HG03354 (cell line): Measurements from ENCODE around the gene MYG1.
A peak's percentile ranks its signal among the peaks of the same experiment; 100 is the strongest.
"Not testable (repeated sequence)": the region's sequence is repeated elsewhere in the genome, so short reads cannot be mapped to it uniquely, and the experiment has no call there.

Experiments
- ATAC-seq: cut with Tn5 transposase; IDR thresholded peaks from one replicate; pipeline ENCODE4 v1.9.1; 2021; ENCODE audit warnings: mild to moderate bottlenecking; ENCODE audit not compliant: unreplicated experiment, poor library complexity, severe bottlenecking

The MYG1 gene

GRCh38 chr12:53324779-53325510 lies 25.4 kb downstream of the MYG1 start:
- peak; percentile 55 for ATAC-seq

GRCh38 chr12:53325511-53326061 lies 26.1 kb downstream of the MYG1 start:
- no peak for ATAC-seq

GRCh38 chr12:53326460-53327185 lies 27.1 kb downstream of the MYG1 start:
- ATAC-seq = no peak

GRCh38 chr12:53327435-53328042 lies 28.0 kb downstream of the MYG1 start:
- ATAC-seq = no peak

GRCh38 chr12:53328043-53328435 lies 28.5 kb downstream of the MYG1 start:
- no peak for ATAC-seq

- no peak for ATAC-seq
Observed at GRCh38 chr12:53330671-53331070, 31.2 kb downstream of the MYG1 start.

- not testable (repeated sequence) for ATAC-seq
Observed at GRCh38 chr12:53332339-53332738, 32.8 kb downstream of the MYG1 start.

GRCh38 chr12:53332744-53333143 lies 33.2 kb downstream of the MYG1 start:
- no peak for ATAC-seq

GRCh38 chr12:53333289-53333688 lies 33.8 kb downstream of the MYG1 start:
- ATAC-seq = no peak

GRCh38 chr12:53333845-53334244 lies 34.4 kb downstream of the MYG1 start:
- ATAC-seq = no peak

GRCh38 chr12:53334822-53335221 lies 35.3 kb downstream of the MYG1 start:
- ATAC-seq = no peak

GRCh38 chr12:53336181-53336681 lies 36.7 kb downstream of the MYG1 start, which contains the start of gene SP7:
Gene SP7 (minus strand): TSS chr12:53336354. CDS start chr12:53335646, 708 bp downstream.
- ATAC-seq = no peak

GRCh38 chr12:53338017-53338416 lies 38.5 kb downstream of the MYG1 start:
- no peak for ATAC-seq

- no peak for ATAC-seq
Observed at GRCh38 chr12:53338916-53339315, 39.4 kb downstream of the MYG1 start.

- ATAC-seq = no peak
Observed at GRCh38 chr12:53340398-53340797, 40.9 kb downstream of the MYG1 start.

- ATAC-seq = no peak
Observed at GRCh38 chr12:53343449-53343848, 44.0 kb downstream of the MYG1 start.

- ATAC-seq = no peak
Observed at GRCh38 chr12:53343969-53344368, 44.5 kb downstream of the MYG1 start.

GRCh38 chr12:53344487-53344823 lies 45.0 kb downstream of the MYG1 start:
- no peak for ATAC-seq

GRCh38 chr12:53344824-53345485 lies 45.5 kb downstream of the MYG1 start:
- ATAC-seq = peak; percentile 73
